B cell (primary cell): ENCODE results near the gene REL. TPM values are rescaled to one million over a fixed set of nuclear protein-coding genes. Genes with fewer than 3 reads are reported as not detected.

Experiments used
- ATAC-seq: fragments of 200-7000 bp; cut with Tn5 transposase; one replicate; pipeline ENCODE4 v1.10.0; 2021; ENCODE audit warnings: low read depth, mild to moderate bottlenecking, moderate number of reproducible peaks, moderate library complexity
- CTCF ChIA-PET: fragments of 350-600 bp; sonication (Branson Sonifier 250); formaldehyde crosslinking; loops from one replicate; lab custom pipeline; 2021; ENCODE audit warnings: antibody characterized with exemption, inconsistent platforms; lab: Charles Lee
- POLR2A ChIA-PET: fragments of 350-600 bp; sonication (Branson Sonifier 250); formaldehyde crosslinking; loops from one replicate; lab custom pipeline; 2021; ENCODE audit warnings: antibody characterized with exemption; lab: Charles Lee
- DNase-seq: peaks from one replicate; pipeline ENCODE4 v3.0.0; 2013
- H2AFZ ChIP-seq: 2 replicates; pipeline ENCODE4 v1.6.1; 2012; ENCODE audit warnings: mild to moderate bottlenecking, low read depth, low read length; ENCODE audit not compliant: insufficient read depth, poor library complexity, severe bottlenecking
- H3K27ac ChIP-seq, 2 donors: 1 replicate in 1 of 2; 2 replicates in 1 of 2; pipeline ENCODE4 v1.5.1; 2012 to 2013; ENCODE audit warnings: low read length in 2 of 2, mild to moderate bottlenecking in 2 of 2, moderate library complexity in 1 of 2
- H3K27me3 ChIP-seq, 4 experiments: fragments of 200-600 bp in 1 of 4; sonication (generic) in 1 of 4; replicated peaks in 1 of 4; 1 replicate in 2 of 4; 2 replicates in 2 of 4; pipeline versions ENCODE4 v1.6.1 to v1.7.0; 2013 to 2016; ENCODE audit warnings: low read length in 3 of 4, mild to moderate bottlenecking in 2 of 4, mixed read lengths in 1 of 4, moderate library complexity in 1 of 4; ENCODE audit not compliant: insufficient read depth in 4 of 4, control insufficient read depth in 3 of 4; ENCODE audit errors: control extremely low read depth in 1 of 4
- H3K36me3 ChIP-seq, 2 experiments: replicated peaks in 1 of 2; 1 replicate in 1 of 2; 2 replicates in 1 of 2; pipeline versions ENCODE4 v1.6.1 to v1.7.1; 2013; ENCODE audit warnings: low read length in 1 of 2; ENCODE audit not compliant: insufficient read depth in 2 of 2, control insufficient read depth in 1 of 2; ENCODE audit errors: control extremely low read depth in 1 of 2, extremely low read depth in 1 of 2
- H3K4me1 ChIP-seq, 2 donors: fragments of 200-600 bp in 1 of 2; sonication (generic) in 1 of 2; 1 replicate in 1 of 2; 2 replicates in 1 of 2; pipeline versions ENCODE4 v1.5.1 to v1.6.1; 2013 to 2017; ENCODE audit warnings: low read length in 2 of 2; ENCODE audit not compliant: control insufficient read depth in 2 of 2, insufficient read depth in 2 of 2
- H3K4me2 ChIP-seq: replicated peaks from 2 replicates; pipeline ENCODE3; 2012; ENCODE audit warnings: mild to moderate bottlenecking, low read depth, low read length; ENCODE audit not compliant: poor library complexity, severe bottlenecking
- H3K4me3 ChIP-seq, 5 experiments: fragments of 200-600 bp in 1 of 5; sonication (generic) in 1 of 5; 1 replicate in 3 of 5; 2 replicates in 2 of 5; pipeline versions ENCODE4 v1.5.1 to v1.7.0; 2011 to 2016; ENCODE audit warnings: low read length in 4 of 5, mild to moderate bottlenecking in 4 of 5, low read depth in 2 of 5, control low read depth in 1 of 5, moderate library complexity in 1 of 5; ENCODE audit not compliant: insufficient read depth in 1 of 5; ENCODE audit errors: control extremely low read depth in 1 of 5, extremely low read depth in 1 of 5
- H3K79me2 ChIP-seq: fragments of 200-600 bp; sonication (generic); one replicate; pipeline ENCODE4 v1.6.0; 2016; ENCODE audit warnings: low read length; ENCODE audit not compliant: control insufficient read depth, insufficient read depth
- H3K9ac ChIP-seq: fragments of 200-600 bp; sonication (generic); 2 replicates; pipeline ENCODE4 v1.6.1; 2017; ENCODE audit warnings: mild to moderate bottlenecking, low read length, moderate library complexity
- H3K9me3 ChIP-seq, 3 donors: one replicate each; pipeline versions ENCODE4 v1.6.1 to v1.7.1; 2013; ENCODE audit warnings: low read length in 2 of 3; ENCODE audit not compliant: control insufficient read depth in 2 of 3, insufficient read depth in 1 of 3; ENCODE audit errors: control extremely low read depth in 1 of 3
- H4K20me1 ChIP-seq: 2 replicates; pipeline ENCODE4 v1.6.0; 2012; ENCODE audit warnings: mild to moderate bottlenecking, low read length; ENCODE audit not compliant: insufficient read depth, control insufficient read depth, poor library complexity, severe bottlenecking
- H3K27ac Mint-ChIP-seq: one replicate; pipeline ENCODE4 v1.8.0; 2021; ENCODE audit warnings: mixed read lengths
- H3K27me3 Mint-ChIP-seq: one replicate; pipeline ENCODE4 v1.8.0; 2021; ENCODE audit warnings: mixed read lengths
- H3K4me1 Mint-ChIP-seq: one replicate; pipeline ENCODE4 v1.8.0; 2021; ENCODE audit warnings: mixed read lengths
- H3K4me3 Mint-ChIP-seq: one replicate; pipeline ENCODE4 v1.8.0; 2021; ENCODE audit warnings: mixed read lengths
- H3K9me3 Mint-ChIP-seq: one replicate; pipeline ENCODE4 v1.8.0; 2022; ENCODE audit warnings: mixed read lengths; ENCODE audit not compliant: insufficient read depth
- CTCF ChIP-seq: fragments of 200-600 bp; IDR thresholded peaks from one replicate; pipeline ENCODE4 v1.8.0; 2022; ENCODE audit warnings: antibody characterized with exemption, mild to moderate bottlenecking
- EZH2 ChIP-seq: IDR thresholded peaks from 2 replicates; pipeline ENCODE4 v1.6.1; 2012; ENCODE audit warnings: borderline replicate concordance, low read depth, mild to moderate bottlenecking, moderate library complexity, low read length; ENCODE audit not compliant: insufficient read depth, poor library complexity, severe bottlenecking
- WGBS: methylation state at CpG from one replicate; pipeline ENCODE4 v1.1.5; 2013; ENCODE audit warnings: missing lambda C conversion rate; ENCODE audit not compliant: insufficient coverage; 5-methylcytosine and 5-hydroxymethylcytosine counted together
- intact Hi-C: fragments of 100-400 bp; cut with micrococcal nuclease; formaldehyde crosslinking; loops from one replicate; pipeline ENCODE4 v1.10.0; 2022
- polyA plus RNA-seq: library from polyadenylated mRNA; depleted of rRNA; stranded (reverse); fragments of >200 nt; gene quantifications from 2 replicates; pipeline ENCODE4 v1.2.3, GENCODE V29; 2012
- total RNA-seq, 2 donors: library from RNA; stranded (reverse); fragments of 120-200 nt in 1 of 2; gene quantifications; 1 replicate in 1 of 2; 2 replicates in 1 of 2; pipeline versions ENCODE4 v1.2.3 to v1.2.4, GENCODE V29; 2013 to 2022

REL gene
- total and polyA plus RNA-seq, 2 donors (not counting 1 experiment from before 2014, with no cell fraction given) = 27.9 to 283 TPM

GRCh38 chr2:60880643-60881046 is 729 bp upstream of the REL start:
- ChIA-PET POLR2A (interaction anchor here (0.7 to 5.1 kb wide), 9 partner anchors 12 to 211 kb away, joined by 3 to 78 read pairs (median 5); no protein-coding TSS in a partner anchor), CTCF (interaction anchor here (0.6 to 6.7 kb wide), 8 partner anchors 13 to 117 kb away, joined by 3 to 63 read pairs (median 8); no protein-coding TSS in a partner anchor)
- Mint-ChIP-seq H3K4me1 (peaks cover 30% of the 10 kb centered on the region), H3K27me3 (no peaks in the 10 kb centered on the region), H3K27ac (peak overlapping the region; percentile 98), H3K4me3 (peak overlapping the region; percentile 100), H3K9me3 (peaks cover under 1% of the 10 kb centered on the region)
- peak overlapping the region; percentile 100 for H3K27ac ChIP-seq
- H3K79me2 ChIP-seq = peaks cover 43% of the 10 kb centered on the region
- peaks cover 0 to 14% (median under 1%) of the 10 kb centered on the region in 3 donors for H3K9me3 ChIP-seq
- peak overlapping the region; percentile 18 for H2AFZ ChIP-seq
- WGBS = 0% methylated on average over 7 of the region's 18 CpGs
- H3K27me3 ChIP-seq = no peaks in the 10 kb centered on the region
- TF ChIP-seq EZH2 (no peak), CTCF (no peak)
- H3K4me1 ChIP-seq = peaks cover 21 to 22% of the 10 kb centered on the region in 2 donors
- no peak for DNase-seq
- peak overlapping the region; percentile 51 to 100 (median 86) for H3K4me3 ChIP-seq
- intact Hi-C loops = loop anchor here (1.0 to 10.0 kb wide), 9 partner anchors 7 to 882 kb away; partner anchors contain the start of genes BCL11A, USP34 and XPO1
- no peaks in the 10 kb centered on the region for H3K36me3 ChIP-seq
- peak overlapping the region; percentile 97 for H3K9ac ChIP-seq
- peaks cover 21% of the 10 kb centered on the region for H4K20me1 ChIP-seq
- no peak for ATAC-seq
- H3K4me2 ChIP-seq = peak overlapping the region; percentile 89
